Fibroblast of lung (primary cell): Measurements from ENCODE around the gene PRODH.

Experiments used
- CTCF ChIP-seq, 2 donors: IDR thresholded peaks in 1 of 2; conservative IDR thresholded peaks in 1 of 2; 1 replicate in 1 of 2; 2 replicates in 1 of 2; pipeline ENCODE4 v1.5.1; 2011 to 2012; ENCODE audit warnings: low read length in 2 of 2, control low read depth in 1 of 2, inconsistent platforms in 1 of 2, low read depth in 1 of 2, mild to moderate bottlenecking in 1 of 2
- EZH2 ChIP-seq: IDR thresholded peaks from 2 replicates; pipeline ENCODE4 v1.5.1; 2012; ENCODE audit warnings: low read length, control low read depth, mild to moderate bottlenecking; ENCODE audit errors: missing control alignments

GRCh38 chr22:18971321-18971751 lies 35.2 kb upstream of the PRODH start:
- TF ChIP-seq CTCF (conservative IDR thresholded peaks at IDR 0.05 in 1 of 2, IDR thresholded peaks at IDR 0.05 in 1 of 2; ENCODE audit: low read depth in 1 of 2, low read length in 2 of 2) (no peak), EZH2 (no peak)
